Right renal pelvis (tissue), 4 donors: Measurements from ENCODE around the gene DPH3. TPM values are rescaled to one million over a fixed set of nuclear protein-coding genes. Genes with fewer than 3 reads are reported as not detected.

ENCODE experiments used
- DNase-seq, 4 donors: peaks; one replicate each; pipeline ENCODE4 v3.0.0-alpha.2; 2013; ENCODE audit warnings: low read depth in 4 of 4, low spot score in 3 of 4, missing footprints in 1 of 4
- polyA plus RNA-seq, 4 donors: library from polyadenylated mRNA; unstranded; fragments of 120-200 nt; gene quantifications; one replicate each; pipeline ENCODE4 v1.2.1, GENCODE V29; 2013; ENCODE audit not compliant: insufficient read length in 4 of 4

Gene DPH3
- polyA plus RNA-seq, 4 donors, result 26.6 to 30.6 (median 29.1) TPM

DNA sequence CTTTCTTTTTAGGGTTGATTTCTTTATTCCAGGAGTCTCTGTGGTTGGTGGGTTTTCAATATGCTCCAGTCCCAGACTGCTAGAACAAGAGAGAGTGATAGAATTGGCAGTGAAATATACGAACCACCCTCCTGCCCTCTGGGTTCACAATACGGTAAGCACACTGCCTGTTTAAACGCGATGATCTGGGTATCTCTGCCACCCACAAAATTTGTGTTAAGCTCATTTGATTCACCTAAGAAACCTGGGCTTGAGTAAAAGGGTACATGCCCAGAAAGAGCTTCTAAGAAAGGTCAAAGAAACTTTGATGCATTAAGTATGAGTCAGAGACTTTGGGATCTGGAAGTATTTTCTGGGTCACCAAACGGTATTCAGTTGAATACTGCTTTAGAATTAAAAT, 30.1 kb upstream of the DPH3 start:
- DNase-seq, result no peak

DNA sequence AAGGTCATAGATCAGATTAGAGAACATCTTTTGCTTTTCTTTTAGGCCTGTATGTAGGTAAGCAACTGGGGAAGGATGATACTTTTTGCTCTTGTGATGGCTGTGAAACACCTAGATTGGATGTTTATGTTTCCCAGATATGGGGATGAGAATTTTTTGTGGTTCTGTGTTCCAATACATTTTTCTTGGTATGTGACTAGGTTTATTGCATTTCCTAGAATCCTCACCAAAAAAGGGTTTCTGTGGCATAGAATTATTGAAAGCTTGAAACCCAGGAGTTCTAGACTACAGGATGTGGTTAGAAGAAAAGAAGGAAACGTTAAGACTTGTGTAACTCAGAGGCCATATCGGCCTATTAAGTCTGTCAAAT, 26.1 kb upstream of the DPH3 start:
- DNase-seq, result no peak

DNA sequence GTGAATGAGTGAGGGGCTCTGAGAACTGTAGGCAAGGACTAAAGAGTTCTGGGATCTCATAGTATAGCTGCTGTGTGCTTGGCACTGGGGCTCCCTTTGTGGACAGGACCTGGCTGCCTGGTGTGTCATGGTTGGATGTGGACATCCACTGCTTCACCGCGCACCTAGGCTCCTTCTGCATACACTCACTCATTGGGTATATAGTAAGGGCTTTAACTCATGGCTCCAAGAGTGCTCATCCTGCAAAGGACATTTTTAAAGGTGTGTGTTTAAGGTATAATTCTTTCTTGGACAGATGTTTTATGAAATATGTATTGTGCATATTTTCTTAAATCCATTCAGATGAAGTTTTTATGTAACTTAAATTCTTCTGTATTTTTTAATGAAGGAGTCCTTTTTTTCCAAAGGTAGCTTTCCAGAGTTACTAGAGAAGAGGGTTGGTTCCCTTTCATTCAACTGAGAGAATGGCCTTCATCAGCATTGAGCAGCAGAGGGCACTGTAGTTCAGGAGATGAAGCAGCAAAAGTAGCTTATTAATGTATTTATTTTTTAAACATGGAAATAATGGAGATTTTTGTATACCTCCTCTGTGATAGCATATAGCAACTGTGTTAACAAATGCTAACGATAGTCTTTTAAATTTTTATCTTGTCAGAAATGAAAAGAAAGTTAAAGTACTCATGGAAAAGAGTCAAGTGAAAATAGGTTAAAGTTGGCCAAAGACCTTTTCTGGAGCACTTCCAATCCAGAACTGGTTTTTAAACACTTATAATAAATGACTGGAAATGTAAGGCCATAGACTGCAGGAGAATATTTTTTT, 25.5 kb upstream of the DPH3 start:
- peak; percentile 25 to 51 (median 34) for DNase-seq

DNA sequence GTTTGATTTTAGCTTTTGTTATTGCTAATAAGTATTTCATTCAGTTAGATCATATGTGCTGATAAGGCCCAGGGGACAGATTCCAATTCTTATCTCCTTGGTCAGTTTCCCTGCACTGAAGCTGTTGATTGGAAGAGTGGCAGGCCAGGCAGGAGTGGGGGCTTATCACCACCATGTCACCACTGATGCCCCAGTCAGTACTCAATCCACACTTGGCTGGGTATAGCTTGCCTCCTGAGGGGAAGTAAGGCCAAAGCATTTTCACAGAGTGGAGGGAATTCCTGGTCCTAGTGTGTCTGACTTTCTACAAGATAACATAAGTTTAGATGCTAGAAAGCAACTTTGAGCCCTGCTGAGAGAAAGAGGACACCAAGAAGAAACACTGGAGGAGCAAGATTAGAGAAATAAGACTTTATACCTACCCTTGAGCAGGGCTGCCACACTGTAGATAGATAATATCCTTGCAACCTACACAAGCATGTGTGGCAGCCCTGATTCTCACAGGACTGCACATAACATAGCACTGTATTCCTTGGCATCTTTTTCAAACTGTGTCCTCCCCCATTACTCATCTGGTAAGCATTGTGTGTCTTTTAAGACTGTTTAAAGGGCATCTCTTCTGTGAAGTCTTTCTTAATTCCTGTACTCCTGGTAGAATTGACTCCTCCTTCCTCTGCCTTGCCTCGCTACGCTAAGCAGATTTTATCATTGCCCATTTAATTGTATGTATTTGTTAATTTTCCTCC, 24.6 kb upstream of the DPH3 start:
- no peak for DNase-seq

GRCh38 chr3:16288664-16289063, 23.9 kb upstream of the DPH3 start:
- DNase-seq, result no peak

GRCh38 chr3:16286751-16287543, 22.2 kb upstream of the DPH3 start:
- no peak for DNase-seq

- no peak for DNase-seq
Observed at GRCh38 chr3:16286161-16286560, 21.4 kb upstream of the DPH3 start.

- no peak for DNase-seq
Observed at GRCh38 chr3:16284633-16285032, 19.9 kb upstream of the DPH3 start.

DNA sequence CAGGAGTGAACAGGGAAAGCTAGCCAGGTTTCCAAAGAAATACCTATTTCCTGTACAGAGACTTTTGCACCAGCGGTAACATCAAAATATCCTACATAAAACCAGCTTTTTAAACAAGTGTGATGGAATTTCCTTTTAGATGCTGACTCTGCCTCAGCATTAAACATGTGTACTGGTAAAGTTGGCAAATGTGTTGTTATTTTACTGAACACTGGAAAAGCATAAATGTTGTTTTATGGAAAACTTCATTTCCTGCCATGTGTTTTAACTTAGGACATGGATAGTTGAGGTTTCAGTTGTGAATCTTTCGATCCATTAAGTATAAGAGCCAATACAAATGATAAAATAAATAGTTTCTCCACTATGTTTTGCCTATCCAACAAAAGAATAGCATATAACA, 15.9 kb upstream of the DPH3 start:
- DNase-seq, result no peak

DNA sequence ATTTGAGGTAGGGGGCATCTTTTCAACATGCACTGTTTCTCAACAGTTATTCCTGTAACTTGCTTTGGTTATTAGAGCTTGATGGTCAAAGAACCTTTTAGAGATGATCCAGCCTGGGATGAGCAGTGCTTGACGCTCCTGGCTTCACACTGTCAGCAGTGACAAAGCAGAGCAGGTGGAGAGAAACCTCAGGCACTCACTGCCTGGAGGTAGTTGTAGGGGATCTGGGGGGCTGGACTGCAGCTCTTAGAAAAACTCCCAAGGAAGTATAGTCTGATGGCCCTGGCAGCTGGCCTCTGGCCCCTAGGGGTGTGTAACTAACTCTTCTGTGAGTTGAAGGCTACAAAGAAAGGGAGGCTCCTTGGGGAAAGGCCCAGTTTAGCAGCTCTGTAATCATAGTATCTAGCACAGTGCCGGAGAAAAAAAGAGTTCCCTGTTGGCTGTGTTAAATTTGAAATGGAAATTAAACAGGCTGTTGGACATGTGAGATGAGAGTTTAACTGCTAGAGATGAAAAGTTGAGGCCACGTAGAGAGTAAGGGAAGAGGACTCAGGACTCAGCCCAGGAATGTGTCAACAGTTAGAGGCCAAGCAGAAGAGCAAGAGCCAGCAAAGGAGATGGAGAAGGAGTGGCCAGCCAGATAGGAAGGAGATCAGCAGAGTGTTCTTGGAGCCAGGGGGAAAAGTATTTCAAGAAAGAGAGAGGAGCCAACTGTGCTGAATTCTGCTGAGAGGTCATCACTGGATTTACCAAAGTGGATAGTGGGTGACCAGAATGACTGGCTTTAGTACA, 14.5 kb upstream of the DPH3 start:
- DNase-seq, result no peak

GRCh38 chr3:16277471-16277870, 12.7 kb upstream of the DPH3 start:
- DNase-seq, result no peak

GRCh38 chr3:16273867-16274266, 9.1 kb upstream of the DPH3 start:
- no peak for DNase-seq

DNA sequence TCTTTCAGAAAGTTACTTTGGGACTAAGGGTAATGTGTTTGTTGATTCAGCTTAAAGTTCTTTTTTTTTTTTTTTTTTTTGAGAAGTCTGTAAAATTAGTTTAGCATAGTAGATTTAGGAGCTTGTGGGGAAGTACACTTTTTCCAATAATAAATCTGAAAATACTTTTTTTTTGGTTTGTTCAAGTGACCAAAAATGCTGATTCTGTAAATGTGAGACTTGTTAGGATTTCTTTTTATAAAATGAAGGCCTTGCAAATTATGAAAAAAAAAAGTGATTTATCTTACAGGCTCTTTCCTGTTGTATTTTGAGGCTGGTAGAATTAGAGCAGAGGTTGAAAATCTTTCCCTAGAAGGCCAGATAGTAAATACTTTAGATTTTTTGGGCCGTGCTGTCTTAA, 7.8 kb upstream of the DPH3 start:
- DNase-seq, result no peak

- DNase-seq, result no peak
Observed at GRCh38 chr3:16270855-16271254, 6.1 kb upstream of the DPH3 start.

GRCh38 chr3:16266714-16267113, 2.0 kb upstream of the DPH3 start:
- no peak for DNase-seq

DNA sequence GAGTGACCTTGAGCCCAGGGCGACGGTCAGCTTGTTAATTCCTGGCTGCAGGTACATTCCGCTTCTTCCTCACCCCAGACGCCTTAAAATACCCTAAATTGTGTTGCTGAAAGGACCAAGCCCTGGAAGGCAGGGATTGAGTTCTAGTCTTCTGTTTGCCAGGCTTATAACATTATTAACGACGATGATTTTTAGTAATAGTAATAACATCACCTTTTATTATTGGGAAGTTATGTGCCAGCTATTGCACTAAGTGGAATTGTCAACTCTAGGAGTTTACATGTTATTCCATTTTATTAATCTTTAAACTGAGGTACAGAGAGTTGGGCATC, 678 bp upstream of the DPH3 start:
- no peak for DNase-seq

GRCh38 chr3:16264174-16264707, 502 bp downstream of the DPH3 start:
- no peak for DNase-seq

- no peak for DNase-seq
Observed at GRCh38 chr3:16262174-16262573, 2.6 kb downstream of the DPH3 start.

DNA sequence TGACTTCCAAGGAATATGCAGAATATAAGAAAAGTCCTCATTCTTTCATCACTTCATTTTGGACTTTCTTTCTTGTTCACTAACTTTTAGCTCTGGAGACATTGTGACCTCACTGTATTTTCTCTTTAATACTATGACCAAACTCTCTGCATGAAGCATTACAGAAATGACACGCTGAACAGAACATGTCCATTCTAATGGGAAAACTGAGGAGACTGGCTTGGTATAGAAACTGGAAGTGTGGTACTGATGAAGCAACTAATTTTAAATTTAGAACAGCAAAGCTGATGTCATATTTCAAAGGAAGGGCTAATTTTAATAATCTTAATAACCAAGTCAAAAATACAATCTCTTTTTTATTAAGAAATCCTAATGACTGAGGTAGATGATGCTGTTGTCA, 4.7 kb downstream of the DPH3 start:
- DNase-seq, result no peak

DNA sequence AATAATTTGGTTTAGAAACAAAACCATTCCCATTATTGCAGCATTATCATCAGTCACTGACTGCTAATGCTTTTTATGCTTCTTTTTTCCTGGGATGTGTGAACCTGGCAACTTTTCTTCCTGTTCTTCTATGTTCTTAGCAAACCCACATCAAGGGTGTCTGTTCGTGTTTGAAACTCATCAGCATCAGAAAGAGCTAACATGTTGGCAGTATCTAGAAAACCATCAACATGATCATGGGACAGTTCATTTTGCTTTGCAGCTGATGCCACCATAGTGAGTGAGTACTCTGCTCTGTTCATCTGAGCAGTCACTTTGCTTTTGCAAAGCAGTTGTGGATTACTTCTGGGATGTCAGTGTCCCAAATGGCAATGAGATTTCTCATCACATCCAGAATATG, 5.9 kb downstream of the DPH3 start:
- no peak for DNase-seq

- no peak for DNase-seq
Observed at GRCh38 chr3:16258177-16258576, 6.6 kb downstream of the DPH3 start.
